GM18499 (cell line): ENCODE measurements around the gene REEP3.

Experiments used
- ATAC-seq: cut with Tn5 transposase; IDR thresholded peaks from one replicate; pipeline ENCODE4 v1.9.1; 2021; ENCODE audit warnings: moderate number of reproducible peaks; ENCODE audit not compliant: insufficient read depth, unreplicated experiment

The REEP3 gene

DNA sequence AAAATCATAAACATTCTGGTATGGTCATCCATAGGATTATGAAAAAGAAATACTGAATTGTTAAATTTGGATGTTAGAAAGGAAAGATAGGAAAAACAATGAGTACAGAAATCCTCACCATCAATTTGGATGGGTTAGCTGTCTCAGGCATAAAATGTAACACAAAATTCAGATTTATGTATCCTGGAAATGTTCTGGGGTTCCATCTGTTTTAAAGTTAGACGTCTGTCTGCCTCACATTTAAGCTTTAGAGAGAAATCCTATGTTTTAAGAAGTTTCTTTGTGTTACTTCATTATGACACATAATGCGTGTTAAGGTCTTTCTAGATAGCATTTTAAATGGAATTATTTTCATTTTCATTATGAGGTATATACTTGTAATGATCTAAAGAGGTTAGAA, 103.5 kb downstream of the REEP3 start:
- no peak for ATAC-seq

- no peak for ATAC-seq
Measured at GRCh38 chr10:63627396-63627795, 106.2 kb downstream of the REEP3 start.

DNA sequence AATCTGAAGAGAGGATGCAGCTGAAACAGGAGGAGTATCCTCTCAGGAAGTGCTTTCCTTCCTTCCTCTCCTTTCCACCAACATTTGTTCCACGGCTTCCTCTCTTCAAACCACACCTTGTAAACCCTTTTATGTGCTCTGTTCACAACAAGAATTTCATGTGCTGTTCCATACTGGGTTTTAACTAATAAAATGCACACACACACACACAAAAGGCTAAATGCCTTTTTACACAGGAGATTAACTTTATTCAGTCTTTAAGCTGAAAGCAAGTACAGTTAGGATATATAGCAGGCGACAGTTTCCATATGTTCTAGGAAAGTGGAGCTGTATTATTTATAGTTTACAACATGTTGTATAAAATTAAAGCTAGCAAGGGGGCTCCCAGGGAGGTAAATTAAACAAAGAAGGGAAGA, 106.7 kb downstream of the REEP3 start:
- ATAC-seq: no peak

DNA sequence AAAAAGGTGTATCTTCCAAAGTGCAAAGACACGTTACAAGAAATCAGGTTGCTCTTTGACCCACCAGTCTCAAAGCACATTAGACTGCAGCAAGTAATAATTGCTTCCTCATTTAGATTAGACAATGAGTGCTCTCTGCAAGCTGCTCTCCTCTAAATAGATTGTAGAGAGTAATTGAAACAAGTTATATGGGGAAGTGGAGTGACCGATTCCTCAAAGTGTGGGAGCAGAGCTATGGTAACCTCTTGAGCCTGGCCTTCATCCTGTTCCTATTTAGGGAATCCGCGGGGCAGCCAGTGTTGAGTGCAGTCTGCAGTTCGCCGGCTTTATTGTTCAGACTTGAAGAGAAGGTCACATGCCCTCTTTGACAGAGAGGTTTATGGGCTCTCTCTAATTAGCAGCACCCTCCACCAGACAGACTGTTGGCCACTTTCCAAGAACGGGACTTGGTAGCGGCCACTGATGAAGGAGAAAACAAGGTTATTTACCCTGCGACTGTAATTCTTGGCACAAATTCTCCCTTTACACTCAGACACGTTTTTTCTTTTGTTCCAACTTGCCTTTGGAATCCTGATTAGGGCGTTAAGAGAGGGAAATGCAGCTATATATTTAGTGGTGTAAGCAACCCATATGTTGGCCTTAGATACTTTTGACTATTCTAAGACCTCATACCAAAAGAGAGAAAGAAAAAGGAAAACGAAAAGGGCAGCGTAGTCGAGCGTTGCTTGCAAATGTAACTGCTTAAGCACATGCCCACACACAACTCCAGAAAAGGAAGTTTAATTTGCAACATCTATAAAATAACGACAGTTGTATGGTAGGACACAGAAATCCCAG, 107.5 kb downstream of the REEP3 start:
- ATAC-seq: peak; percentile 8

DNA sequence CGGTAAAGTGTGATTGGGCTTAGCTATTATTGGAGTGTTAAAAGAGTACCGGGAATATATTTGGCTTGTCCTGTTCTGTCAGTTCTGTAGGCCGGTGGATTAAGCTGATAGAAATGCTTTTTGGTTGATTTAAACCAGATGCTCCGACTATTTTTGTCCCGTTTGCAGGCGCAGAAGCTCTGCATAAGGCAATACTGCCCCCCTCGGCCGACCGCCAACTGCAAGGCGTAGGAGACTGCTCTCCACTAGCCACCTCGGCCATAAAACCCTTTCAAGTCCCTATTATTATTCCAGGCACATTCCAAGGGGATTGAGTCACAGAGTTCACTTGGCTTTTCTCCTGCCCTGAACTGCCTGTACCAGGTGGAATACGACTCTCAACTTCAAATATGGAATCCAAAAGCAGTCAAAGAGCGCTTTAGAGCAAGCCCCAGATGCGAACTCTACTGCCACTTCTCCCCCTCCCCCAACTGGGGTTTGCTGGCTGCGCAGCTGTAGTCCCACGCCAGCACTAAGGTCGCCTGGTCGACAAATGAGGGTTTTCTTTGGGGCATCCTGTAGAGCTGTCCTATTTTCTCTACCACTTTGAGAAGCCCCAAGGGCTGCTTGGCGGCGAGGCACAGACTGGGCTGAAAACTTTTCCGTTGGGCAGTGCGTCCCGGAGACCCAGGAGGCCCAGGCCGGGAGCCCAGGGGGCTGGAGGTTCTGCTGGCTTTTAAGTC, 108.3 kb downstream of the REEP3 start:
- peak; percentile 42 for ATAC-seq

GRCh38 chr10:63630085-63630930, 109.1 kb downstream of the REEP3 start:
- ATAC-seq: peak; percentile 25

DNA sequence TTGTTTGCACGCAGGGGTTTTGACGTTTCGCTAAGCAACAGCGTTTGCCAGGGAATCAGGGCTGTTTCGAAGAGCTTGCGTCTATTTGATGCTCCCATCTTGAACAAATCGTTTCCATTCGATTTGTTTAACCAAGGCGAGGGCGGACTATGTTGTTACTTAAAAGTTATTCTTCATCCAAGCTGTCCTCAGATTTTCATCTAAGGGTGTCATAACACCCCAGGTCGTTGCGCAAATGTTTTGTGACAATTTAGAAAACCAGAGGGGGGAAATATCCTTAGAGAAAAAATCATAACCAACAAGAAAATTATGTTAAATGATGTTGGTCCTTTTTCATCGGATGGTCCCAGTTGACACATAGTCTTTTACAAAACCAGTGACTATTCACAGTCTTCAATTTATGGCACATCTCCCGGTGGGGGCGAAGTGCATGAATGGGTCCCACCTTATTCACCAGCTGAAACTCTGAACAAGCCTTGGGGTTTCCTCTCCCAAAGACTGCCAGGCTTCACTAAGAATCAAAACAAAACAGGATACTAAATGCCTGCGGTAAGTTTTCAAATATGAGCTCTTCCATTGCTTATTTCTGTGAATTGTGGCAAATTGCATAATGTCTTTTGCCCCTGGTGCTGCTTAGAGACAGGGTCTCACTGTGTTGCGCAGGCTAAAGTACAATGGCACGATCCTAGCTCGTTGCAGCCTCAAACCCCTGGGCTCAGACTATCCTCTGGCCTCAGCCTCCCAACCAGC, 109.9 kb downstream of the REEP3 start:
- no peak for ATAC-seq

DNA sequence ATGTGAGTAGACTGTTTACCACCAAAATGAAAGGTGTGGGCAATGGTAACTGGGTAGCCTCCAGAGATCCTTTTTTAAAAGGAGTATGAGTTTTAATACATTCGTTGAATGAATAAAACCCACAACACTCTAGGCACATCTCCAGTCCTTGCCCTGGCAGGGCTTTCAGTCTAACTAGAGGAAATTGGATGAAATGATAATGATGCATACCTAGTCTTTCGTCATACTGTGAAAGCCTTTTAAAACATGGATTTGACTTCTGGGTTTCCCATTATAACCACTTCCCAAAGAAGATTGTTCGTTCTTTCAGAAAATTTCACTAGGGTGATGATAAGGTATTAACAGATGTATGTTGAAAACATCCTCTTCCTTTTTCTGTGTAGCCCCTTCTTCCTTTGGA, 110.8 kb downstream of the REEP3 start:
- ATAC-seq: no peak

DNA sequence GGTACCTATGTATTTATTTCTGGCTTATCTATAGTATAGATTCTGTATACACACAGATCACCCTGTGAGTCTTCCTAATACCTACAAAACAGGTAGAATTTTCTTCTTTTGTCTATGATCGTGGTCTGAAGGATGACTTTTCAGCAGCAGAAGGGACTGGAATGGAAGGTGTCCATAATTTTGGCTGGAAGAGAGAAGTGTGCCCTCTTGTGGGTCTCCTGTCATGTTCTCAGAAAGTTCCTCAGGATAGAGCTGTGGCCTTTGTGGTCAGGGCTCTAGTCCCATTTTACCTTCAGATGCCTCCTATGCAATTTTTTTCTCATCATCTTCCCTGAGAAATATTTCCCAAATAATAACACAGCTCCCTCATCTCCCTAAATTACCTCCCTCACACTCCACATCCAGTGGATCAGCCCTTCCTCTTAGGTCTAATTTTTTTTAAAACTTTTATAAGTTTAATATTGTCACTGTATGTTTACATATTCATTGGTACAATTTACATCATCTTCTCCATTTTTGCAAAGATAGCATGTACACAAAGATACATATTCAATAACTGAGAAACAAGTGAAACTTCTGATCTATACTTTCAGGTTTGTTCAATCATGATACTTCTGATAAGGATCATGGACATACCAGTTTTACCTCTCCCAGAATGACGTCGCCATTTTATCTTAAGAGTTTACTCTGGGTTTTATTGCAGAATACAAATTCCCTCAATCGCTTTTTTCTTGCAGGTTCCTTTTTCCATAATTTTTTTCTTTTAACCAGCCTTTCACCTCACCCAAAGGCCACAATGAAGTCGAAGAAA, 112.7 kb downstream of the REEP3 start:
- ATAC-seq: no peak

DNA sequence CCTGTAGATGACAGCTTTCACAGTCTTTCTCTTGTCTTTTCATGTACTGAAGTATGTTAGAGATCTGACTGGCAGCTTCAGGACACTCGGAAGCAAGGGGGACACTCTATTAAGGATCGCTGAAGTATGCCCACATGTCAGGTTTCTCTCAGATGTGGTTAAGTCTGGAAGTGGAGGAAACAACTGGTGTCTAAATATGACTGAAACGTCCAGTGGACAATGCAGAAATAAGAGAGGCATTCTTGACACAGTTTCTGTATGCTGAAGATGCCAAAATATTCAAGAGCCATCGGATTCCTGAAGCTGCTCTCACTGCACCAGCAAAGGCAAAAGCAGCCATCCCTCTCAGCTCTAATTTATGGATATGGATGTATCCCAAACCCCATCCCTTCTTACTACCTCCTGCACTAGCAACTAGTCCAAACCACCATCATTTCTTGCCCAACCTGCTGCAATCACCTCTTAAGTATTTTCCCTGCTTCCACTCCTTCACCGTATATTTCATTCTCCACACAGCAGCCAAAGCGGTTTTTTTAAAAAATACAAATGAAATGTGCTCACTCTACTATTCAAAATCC, 113.4 kb downstream of the REEP3 start:
- ATAC-seq: no peak

DNA sequence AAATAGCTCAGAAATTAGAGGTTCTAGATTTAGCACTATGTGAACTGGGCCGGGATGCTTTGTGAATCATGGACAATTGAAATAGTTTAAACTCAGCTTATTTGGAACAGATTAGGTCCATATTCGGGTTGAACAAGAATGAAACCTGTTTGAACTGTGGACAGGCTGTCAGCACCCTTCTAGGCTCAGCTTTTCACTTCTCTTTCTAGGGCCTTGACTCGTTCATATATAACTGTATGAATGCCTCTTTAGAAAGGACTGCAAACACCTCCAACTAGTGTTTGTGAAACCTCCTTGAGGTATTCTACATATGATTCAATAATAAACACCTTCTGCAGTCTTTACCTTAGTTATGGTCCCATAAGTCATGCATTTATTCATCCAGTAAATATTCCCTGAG, 115.6 kb downstream of the REEP3 start:
- no peak for ATAC-seq

GRCh38 chr10:63637901-63638327, 116.7 kb downstream of the REEP3 start:
- no peak for ATAC-seq

DNA sequence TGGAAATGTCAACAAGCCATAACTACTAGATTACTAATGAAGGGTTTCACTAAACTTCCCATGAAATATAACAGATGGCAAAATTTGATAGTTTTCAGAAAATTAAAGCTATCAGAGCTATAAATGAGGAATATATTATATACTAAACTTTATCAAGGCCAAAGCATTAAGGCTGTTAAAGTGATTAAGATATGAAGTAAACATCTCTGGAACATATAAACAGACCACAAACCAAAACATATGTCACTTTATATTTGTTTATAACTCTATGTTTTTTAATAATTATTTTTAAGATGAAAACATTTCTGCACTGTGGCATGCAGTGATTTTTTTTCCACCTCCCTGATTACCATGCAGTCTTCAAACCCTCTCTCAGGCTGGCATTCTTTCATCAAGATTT, 120.2 kb downstream of the REEP3 start:
- no peak for ATAC-seq

DNA sequence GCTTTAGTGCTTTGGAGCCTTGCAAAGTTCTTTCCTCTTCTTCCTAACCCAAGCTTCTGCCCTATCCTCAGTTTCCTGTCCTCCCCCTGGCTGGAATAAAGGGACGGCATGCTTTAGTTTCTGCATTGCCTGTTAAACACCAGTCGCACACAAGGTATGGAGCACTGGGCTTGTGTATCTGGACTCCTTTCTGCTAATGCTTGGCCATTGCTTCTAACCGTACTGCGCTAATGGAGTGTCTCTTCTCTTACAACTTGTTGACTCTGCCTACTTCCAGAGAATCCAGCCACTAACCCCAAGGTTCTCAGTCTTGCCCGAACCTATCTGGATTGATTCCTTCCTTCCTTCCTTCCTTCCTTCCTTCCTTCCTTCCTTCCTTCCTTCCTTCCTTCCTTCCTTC, 120.6 kb downstream of the REEP3 start:
- ATAC-seq: no peak

DNA sequence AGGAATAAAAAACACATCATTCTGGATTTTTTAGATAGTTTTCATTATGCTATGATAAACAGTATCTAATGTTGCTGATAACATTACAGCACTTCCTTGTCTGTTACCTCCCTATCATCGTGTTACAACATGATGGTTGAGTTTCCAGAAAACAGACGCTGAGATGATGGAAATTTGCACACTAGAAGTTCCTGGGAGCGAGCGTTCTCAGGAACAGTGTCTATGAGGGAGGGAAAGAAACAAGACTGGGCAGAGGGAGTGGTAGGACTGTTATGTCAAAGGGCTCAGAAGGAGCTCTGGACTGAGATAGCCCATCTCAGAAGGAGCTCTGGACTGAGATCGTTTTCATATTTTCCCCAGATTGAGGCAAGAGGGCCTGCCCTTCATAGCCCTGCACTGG, 121.6 kb downstream of the REEP3 start:
- ATAC-seq: no peak

- no peak for ATAC-seq
Measured at GRCh38 chr10:63644418-63645142, 123.4 kb downstream of the REEP3 start.

DNA sequence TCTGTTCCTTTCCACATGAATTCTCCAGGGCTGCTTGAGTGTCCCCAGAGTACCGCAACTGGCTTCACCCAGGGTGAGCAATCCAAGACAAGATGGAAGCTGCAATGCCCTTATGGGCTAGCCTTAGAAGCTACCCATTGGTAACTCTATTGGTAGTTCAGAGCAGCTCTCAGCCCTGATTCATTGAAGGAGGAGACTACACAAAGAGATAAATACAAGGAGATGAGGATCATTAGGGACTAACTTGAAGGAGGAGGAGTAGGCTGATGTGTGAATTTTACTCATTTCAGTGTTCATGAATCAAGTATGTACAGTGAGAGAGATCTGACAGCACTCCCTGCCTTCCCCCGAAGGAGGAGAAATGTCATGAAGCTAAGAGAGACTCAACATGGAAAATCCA, 124.0 kb downstream of the REEP3 start:
- ATAC-seq: no peak

DNA sequence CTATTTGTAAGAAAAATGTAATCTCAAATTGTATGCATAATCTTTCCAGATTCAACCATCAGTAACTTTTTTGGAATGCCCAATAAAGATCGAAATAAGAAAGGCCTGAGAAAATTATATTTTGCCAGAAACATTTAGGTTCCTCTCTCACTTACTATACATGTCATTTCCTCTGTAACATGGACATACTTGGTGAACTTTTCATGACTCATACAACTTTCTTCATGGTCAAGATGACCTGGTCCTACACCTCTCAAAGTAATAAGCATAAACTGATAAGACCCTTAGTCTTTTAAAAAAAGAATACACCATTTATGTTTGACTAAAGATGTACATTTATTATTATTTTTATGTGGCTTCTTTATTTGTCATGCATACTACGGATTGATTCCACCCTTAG, 125.3 kb downstream of the REEP3 start:
- ATAC-seq: no peak
